Ishikawa (cell line): ENCODE data around the gene RANBP3L.
A peak's percentile ranks its signal among the peaks of the same experiment; 100 is the strongest.

Experiments used
- CEBPB ChIP-seq: IDR thresholded peaks from 2 replicates; pipeline ENCODE4 v1.6.1; 2012
- CREB1 ChIP-seq: IDR thresholded peaks from 2 replicates; pipeline ENCODE4 v1.6.1; 2012; ENCODE audit warnings: low read depth
- EGR1 ChIP-seq: IDR thresholded peaks from 2 replicates; pipeline ENCODE4 v1.6.1; 2012
- EP300 ChIP-seq: IDR thresholded peaks from 2 replicates; pipeline ENCODE4 v1.6.1; 2012; ENCODE audit warnings: borderline replicate concordance
- FOXM1 ChIP-seq: IDR thresholded peaks from 2 replicates; pipeline ENCODE4 v1.6.1; 2012; ENCODE audit warnings: low read depth, borderline replicate concordance
- NFIC ChIP-seq: IDR thresholded peaks from 2 replicates; pipeline ENCODE4 v1.6.1; 2012
- RAD21 ChIP-seq: IDR thresholded peaks from 2 replicates; pipeline ENCODE4 v1.6.1; 2012; ENCODE audit warnings: low read depth
- TAF1 ChIP-seq: IDR thresholded peaks from 2 replicates; pipeline ENCODE4 v1.6.1; 2012; ENCODE audit warnings: low read depth, mild to moderate bottlenecking
- TCF12 ChIP-seq: IDR thresholded peaks from 2 replicates; pipeline ENCODE4 v1.6.1; 2012; ENCODE audit warnings: low read depth
- TEAD4 ChIP-seq: IDR thresholded peaks from 2 replicates; pipeline ENCODE4 v1.6.1; 2012
- YY1 ChIP-seq: IDR thresholded peaks from 2 replicates; pipeline ENCODE4 v1.6.1; 2012; ENCODE audit warnings: low read depth
- ZBTB7A ChIP-seq: IDR thresholded peaks from 2 replicates; pipeline ENCODE4 v1.6.1; 2012; ENCODE audit warnings: low read depth
- TF ChIP-seq, protein P1 (sequence below): IDR thresholded peaks from 2 replicates; pipeline ENCODE4 v1.6.1; 2012
- TF ChIP-seq, protein P2 (sequence below): IDR thresholded peaks from 2 replicates; pipeline ENCODE4 v1.6.1; 2012
- TF ChIP-seq, protein P3 (sequence below): IDR thresholded peaks from 2 replicates; pipeline ENCODE4 v1.6.1; 2012; ENCODE audit warnings: low read depth, mild to moderate bottlenecking

Gene RANBP3L

GRCh38 chr5:36241631-36242533, 59.8 kb downstream of the RANBP3L start, which contains the start of gene NADK2:
Gene NADK2 (minus strand): TSS chr5:36241925. CDS start chr5:36241798, 127 bp downstream.
- TF ChIP-seq, protein P1, sequence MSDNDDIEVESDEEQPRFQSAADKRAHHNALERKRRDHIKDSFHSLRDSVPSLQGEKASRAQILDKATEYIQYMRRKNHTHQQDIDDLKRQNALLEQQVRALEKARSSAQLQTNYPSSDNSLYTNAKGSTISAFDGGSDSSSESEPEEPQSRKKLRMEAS: peak; percentile 99
- TF ChIP-seq EGR1: peak; percentile 60
- TF ChIP-seq TEAD4: no peak
- TF ChIP-seq, protein P2, sequence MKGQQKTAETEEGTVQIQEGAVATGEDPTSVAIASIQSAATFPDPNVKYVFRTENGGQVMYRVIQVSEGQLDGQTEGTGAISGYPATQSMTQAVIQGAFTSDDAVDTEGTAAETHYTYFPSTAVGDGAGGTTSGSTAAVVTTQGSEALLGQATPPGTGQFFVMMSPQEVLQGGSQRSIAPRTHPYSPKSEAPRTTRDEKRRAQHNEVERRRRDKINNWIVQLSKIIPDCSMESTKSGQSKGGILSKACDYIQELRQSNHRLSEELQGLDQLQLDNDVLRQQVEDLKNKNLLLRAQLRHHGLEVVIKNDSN: peak; percentile 78
- TF ChIP-seq TAF1: peak; percentile 36; the same call in 1 of the 2 replicates
- TF ChIP-seq YY1: peak; percentile 78
- TF ChIP-seq ZBTB7A: no peak
- TF ChIP-seq NFIC: peak; percentile 66
- TF ChIP-seq RAD21: peak; percentile 44
- peak; percentile 59; the same call in 1 of the 2 replicates for TF ChIP-seq CEBPB
- TF ChIP-seq, protein P3, sequence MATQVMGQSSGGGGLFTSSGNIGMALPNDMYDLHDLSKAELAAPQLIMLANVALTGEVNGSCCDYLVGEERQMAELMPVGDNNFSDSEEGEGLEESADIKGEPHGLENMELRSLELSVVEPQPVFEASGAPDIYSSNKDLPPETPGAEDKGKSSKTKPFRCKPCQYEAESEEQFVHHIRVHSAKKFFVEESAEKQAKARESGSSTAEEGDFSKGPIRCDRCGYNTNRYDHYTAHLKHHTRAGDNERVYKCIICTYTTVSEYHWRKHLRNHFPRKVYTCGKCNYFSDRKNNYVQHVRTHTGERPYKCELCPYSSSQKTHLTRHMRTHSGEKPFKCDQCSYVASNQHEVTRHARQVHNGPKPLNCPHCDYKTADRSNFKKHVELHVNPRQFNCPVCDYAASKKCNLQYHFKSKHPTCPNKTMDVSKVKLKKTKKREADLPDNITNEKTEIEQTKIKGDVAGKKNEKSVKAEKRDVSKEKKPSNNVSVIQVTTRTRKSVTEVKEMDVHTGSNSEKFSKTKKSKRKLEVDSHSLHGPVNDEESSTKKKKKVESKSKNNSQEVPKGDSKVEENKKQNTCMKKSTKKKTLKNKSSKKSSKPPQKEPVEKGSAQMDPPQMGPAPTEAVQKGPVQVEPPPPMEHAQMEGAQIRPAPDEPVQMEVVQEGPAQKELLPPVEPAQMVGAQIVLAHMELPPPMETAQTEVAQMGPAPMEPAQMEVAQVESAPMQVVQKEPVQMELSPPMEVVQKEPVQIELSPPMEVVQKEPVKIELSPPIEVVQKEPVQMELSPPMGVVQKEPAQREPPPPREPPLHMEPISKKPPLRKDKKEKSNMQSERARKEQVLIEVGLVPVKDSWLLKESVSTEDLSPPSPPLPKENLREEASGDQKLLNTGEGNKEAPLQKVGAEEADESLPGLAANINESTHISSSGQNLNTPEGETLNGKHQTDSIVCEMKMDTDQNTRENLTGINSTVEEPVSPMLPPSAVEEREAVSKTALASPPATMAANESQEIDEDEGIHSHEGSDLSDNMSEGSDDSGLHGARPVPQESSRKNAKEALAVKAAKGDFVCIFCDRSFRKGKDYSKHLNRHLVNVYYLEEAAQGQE: no peak

- TF ChIP-seq TAF1 (peak; percentile 23; the same call in 1 of the 2 replicates), EGR1 (no peak), ZBTB7A (peak; percentile 64; the same call in 1 of the 2 replicates), TEAD4 (no peak), NFIC (0 out of 2 replicates have a peak, but pooled peaks have one; percentile 8), RAD21 (no peak), CEBPB (no peak), EP300 (no peak), TCF12 (no peak), YY1 (no peak), FOXM1 (no peak), CREB1 (no peak)
- TF ChIP-seq, protein P2: no peak
- TF ChIP-seq, protein P3: no peak
- TF ChIP-seq, protein P1: peak; percentile 32; the same call in 1 of the 2 replicates
These were observed 60.7 kb downstream of the RANBP3L start for GRCh38 chr5:36240779-36241630.

DNA sequence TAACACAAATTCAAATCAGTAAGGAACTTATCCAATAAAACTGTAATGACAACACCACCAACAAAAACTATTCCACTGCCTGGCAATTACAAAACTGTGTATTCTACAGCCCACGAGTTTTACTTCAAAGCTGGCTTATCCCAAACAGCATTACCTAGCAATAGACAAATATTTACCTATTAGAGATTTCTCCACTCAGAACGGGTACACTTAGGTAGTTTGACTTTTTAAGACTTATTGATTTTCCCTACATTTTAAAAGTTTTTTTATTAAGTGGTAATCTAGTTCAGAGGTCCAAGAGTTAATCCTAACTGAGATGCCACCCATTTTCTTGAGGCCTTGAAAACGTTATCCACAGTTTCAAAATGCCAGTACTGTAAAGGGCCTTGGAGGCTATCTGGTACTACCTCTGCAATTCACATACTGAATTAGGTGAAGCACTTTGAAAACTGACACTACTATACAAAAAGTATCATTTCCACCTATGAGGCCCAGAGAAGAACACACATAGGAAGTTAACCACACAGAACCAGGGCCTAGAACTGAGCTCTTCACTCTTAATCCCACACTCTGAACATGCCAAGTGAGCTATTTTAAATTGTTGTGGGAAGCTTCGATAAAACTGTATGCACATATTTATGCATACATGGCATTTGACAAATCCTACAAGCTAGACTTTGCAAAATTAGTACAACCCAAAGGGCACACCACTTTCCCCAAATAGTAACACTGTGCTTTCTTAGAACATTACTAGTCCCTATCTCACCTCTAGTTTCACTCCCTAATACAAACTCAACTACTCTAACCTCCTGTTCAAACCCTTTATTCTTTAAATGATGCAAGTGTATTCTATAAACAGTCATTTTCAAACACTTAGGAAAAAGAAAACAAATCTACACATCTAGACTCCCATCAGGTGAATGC, 62.1 kb downstream of the RANBP3L start:
- no peak for TF ChIP-seq TCF12
- no peak for TF ChIP-seq CEBPB
- no peak for TF ChIP-seq TAF1
- no peak for TF ChIP-seq TEAD4
- TF ChIP-seq, protein P2: no peak
- TF ChIP-seq, protein P1: no peak
- TF ChIP-seq FOXM1: no peak
- TF ChIP-seq YY1: no peak
- no peak for TF ChIP-seq EP300
- TF ChIP-seq CREB1: no peak
- TF ChIP-seq, protein P3: no peak
